Astrocyte of the spinal cord (primary cell): Measurements from ENCODE around the gene VPS11.

Source experiments
- DNase-seq: peaks from one replicate; pipeline ENCODE4 v3.0.0; 2011; ENCODE audit warnings: low read depth, low spot score
- H3K4me3 ChIP-seq: 2 replicates; pipeline ENCODE4 v1.5.1; 2011; ENCODE audit warnings: low read depth, mild to moderate bottlenecking, low read length, moderate library complexity
- in situ Hi-C: cut with HindIII; loops from 2 replicates; pipeline ENCODE4 v1.10.0; 2017; ENCODE audit warnings: low sequenced_read_pairs
- TF ChIP-seq, protein P1 (sequence below): IDR thresholded peaks from 2 replicates; pipeline ENCODE4 v1.5.1; 2012; ENCODE audit warnings: low read depth, mild to moderate bottlenecking, low read length, inconsistent platforms

VPS11 gene

GRCh38 chr11:119093942-119094815 is 26.6 kb downstream of the VPS11 start:
- TF ChIP-seq, protein P1, sequence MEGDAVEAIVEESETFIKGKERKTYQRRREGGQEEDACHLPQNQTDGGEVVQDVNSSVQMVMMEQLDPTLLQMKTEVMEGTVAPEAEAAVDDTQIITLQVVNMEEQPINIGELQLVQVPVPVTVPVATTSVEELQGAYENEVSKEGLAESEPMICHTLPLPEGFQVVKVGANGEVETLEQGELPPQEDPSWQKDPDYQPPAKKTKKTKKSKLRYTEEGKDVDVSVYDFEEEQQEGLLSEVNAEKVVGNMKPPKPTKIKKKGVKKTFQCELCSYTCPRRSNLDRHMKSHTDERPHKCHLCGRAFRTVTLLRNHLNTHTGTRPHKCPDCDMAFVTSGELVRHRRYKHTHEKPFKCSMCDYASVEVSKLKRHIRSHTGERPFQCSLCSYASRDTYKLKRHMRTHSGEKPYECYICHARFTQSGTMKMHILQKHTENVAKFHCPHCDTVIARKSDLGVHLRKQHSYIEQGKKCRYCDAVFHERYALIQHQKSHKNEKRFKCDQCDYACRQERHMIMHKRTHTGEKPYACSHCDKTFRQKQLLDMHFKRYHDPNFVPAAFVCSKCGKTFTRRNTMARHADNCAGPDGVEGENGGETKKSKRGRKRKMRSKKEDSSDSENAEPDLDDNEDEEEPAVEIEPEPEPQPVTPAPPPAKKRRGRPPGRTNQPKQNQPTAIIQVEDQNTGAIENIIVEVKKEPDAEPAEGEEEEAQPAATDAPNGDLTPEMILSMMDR, result no peak
- H3K4me3 ChIP-seq, result peak overlapping the region; percentile 62
- peak; percentile 39 for DNase-seq
- in situ Hi-C loops, result no loop called here

- in situ Hi-C loops, result no loop called here
- peak; percentile 86 for DNase-seq
- TF ChIP-seq, protein P1, result peak; percentile 79
- H3K4me3 ChIP-seq, result peak overlapping the region; percentile 62
These were observed 27.1 kb downstream of the VPS11 start for GRCh38 chr11:119094816-119095065.

DNA sequence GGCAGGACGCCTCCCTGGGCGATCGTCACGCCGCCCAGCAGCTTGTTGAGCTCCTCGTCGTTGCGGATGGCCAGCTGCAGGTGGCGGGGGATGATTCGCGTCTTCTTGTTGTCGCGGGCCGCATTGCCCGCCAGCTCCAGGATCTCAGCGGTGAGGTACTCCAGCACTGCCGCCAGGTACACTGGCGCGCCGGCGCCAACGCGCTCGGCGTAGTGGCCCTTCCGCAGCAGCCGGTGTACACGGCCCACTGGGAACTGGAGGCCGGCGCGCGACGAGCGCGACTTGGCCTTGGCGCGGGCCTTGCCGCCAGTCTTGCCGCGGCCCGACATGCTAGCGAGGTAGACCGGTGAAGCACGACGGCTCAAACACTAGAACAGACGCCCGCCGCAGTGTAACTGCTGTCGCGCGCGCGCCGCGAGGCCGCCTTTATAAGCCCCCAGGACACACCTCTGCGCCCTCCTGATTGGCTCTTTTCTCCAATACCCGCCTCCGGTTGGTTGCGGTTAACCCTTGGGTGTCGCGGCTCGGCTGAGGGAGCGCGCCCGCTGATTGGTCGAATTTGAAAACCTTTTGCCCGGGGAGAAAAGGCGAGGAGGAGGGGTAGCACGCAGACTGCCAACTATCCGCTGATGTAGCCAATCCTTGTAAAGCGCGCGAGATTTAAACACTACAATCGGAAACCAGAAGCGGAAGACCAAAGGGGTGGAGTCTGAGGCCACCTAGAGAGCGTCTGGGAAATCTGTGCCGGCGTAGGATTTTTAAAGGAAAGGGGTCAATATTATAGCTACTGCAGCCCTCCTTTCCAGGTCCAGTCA is 27.7 kb downstream of the VPS11 start:
- DNase-seq, result peak; percentile 100
- in situ Hi-C loops, result no loop called here
- peak overlapping the region; percentile 62 for H3K4me3 ChIP-seq
- TF ChIP-seq, protein P1, result no peak

- H3K4me3 ChIP-seq, result no peak overlapping the region
- TF ChIP-seq, protein P1, result no peak
These were observed 32.1 kb downstream of the VPS11 start for GRCh38 chr11:119099711-119100110.

GRCh38 chr11:119100246-119100970 is 32.8 kb downstream of the VPS11 start:
- in situ Hi-C loops, result no loop called here
- DNase-seq, result peak; percentile 47
- H3K4me3 ChIP-seq, result peak overlapping the region; percentile 82
- TF ChIP-seq, protein P1, result peak; percentile 44

More at GRCh38 chr11:119099711-119100110, 32.1 kb downstream of the VPS11 start:
- DNase-seq, result no peak
- in situ Hi-C loops, result no loop called here
